Testis (tissue), 2 donors: ENCODE data around the gene ABTB2.

Experiments used
- POLR2A ChIP-seq: fragments of 450-650 bp; IDR thresholded peaks from one replicate; pipeline ENCODE4 v1.6.1; 2017; ENCODE audit warnings: antibody characterized with exemption, mild to moderate bottlenecking, moderate library complexity
- TF ChIP-seq, protein P1 (sequence below), 3 experiments: fragments of 450-650 bp in 2 of 3; fragments of 200-600 bp in 1 of 3; sonication (generic) in 1 of 3; IDR thresholded peaks; one replicate each; pipeline ENCODE4 v1.5.1; 2016 to 2019; ENCODE audit warnings: antibody characterized with exemption in 3 of 3, mild to moderate bottlenecking in 2 of 3, moderate library complexity in 1 of 3

DNA sequence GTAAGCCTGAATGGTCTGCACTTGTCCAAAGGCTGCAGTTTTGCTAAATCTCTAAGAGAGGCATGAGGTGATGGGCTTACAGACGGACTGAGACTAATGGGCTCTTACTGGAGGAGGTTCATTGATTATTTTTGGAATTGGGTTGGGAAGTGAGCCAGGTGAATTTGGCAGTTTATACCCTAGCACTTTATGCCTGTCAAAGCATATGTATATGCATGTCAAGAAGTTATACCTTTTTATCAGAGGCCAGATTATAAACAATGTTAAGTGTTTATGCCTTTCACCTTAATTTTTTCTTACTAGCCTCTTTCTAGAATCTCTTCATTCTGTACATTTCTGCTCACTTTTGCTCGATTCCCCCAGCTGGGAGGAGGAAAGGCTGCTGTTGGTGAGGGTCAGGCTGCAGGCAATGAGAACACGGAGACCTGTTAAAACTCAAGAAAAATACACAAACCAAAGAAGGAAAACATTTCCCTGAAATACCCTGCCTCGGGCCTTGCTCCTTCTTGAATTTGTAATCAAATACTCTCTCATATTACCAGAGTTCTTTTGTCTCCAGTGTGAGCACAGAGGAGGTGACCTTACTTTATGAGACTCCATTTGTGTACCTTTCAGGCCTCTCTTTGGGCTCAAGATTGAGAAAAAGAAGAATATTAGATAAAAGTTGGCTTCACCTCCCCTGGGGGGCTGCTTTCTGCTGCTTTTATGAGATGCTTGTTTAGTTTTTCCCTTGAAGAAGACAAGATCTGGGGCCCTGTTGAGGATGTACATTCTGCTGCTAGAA, 232.7 kb downstream of the ABTB2 start:
- TF ChIP-seq, protein P1, sequence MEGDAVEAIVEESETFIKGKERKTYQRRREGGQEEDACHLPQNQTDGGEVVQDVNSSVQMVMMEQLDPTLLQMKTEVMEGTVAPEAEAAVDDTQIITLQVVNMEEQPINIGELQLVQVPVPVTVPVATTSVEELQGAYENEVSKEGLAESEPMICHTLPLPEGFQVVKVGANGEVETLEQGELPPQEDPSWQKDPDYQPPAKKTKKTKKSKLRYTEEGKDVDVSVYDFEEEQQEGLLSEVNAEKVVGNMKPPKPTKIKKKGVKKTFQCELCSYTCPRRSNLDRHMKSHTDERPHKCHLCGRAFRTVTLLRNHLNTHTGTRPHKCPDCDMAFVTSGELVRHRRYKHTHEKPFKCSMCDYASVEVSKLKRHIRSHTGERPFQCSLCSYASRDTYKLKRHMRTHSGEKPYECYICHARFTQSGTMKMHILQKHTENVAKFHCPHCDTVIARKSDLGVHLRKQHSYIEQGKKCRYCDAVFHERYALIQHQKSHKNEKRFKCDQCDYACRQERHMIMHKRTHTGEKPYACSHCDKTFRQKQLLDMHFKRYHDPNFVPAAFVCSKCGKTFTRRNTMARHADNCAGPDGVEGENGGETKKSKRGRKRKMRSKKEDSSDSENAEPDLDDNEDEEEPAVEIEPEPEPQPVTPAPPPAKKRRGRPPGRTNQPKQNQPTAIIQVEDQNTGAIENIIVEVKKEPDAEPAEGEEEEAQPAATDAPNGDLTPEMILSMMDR (IDR thresholded peaks at IDR 0.05), result no peak
- no peak for TF ChIP-seq POLR2A
